HEK293T (cell line): ENCODE results near the gene U2AF2.

Source experiments
- CTCF ChIA-PET: fragments of 350-600 bp; formaldehyde crosslinking; extraction: SDS; loops from one replicate; lab custom pipeline; 2021; ENCODE audit warnings: antibody characterized with exemption, inconsistent platforms; lab: Yijun Ruan, JAX
- POLR2A ChIA-PET: fragments of 350-600 bp; formaldehyde crosslinking; extraction: SDS; loops from one replicate; lab custom pipeline; 2020; ENCODE audit warnings: antibody characterized with exemption, inconsistent platforms; lab: Yijun Ruan, JAX
- DNase-seq: peaks from one replicate; pipeline ENCODE4 v3.0.0; 2012; ENCODE audit warnings: mixed read lengths; ENCODE audit errors: extremely low spot score
- ARNT ChIP-seq: fragments of 450-650 bp; IDR thresholded peaks from 2 replicates; pipeline ENCODE4 v1.6.1; 2017; ENCODE audit warnings: mild to moderate bottlenecking
- BHLHE40 ChIP-seq: fragments of 450-650 bp; IDR thresholded peaks from 2 replicates; pipeline ENCODE4 v1.6.1; 2016; ENCODE audit warnings: mild to moderate bottlenecking, moderate library complexity, borderline replicate concordance
- CTBP1 ChIP-seq: fragments of 450-650 bp; IDR thresholded peaks from 2 replicates; pipeline ENCODE4 v1.6.1; 2016; ENCODE audit warnings: borderline replicate concordance
- ELF4 ChIP-seq: fragments of 450-650 bp; IDR thresholded peaks from 2 replicates; pipeline ENCODE4 v1.6.1; 2017; ENCODE audit warnings: antibody characterized with exemption
- FOXA1 ChIP-seq: fragments of 450-650 bp; IDR thresholded peaks from 2 replicates; pipeline ENCODE4 v1.6.1; 2016; ENCODE audit warnings: mild to moderate bottlenecking
- FOXK2 ChIP-seq: fragments of 450-650 bp; IDR thresholded peaks from 2 replicates; pipeline ENCODE4 v1.6.1; 2016; ENCODE audit warnings: mild to moderate bottlenecking
- FOXM1 ChIP-seq: fragments of 450-650 bp; IDR thresholded peaks from 2 replicates; pipeline ENCODE4 v1.6.1; 2017; ENCODE audit warnings: mild to moderate bottlenecking, borderline replicate concordance
- HDGF ChIP-seq: fragments of 450-650 bp; IDR thresholded peaks from 2 replicates; pipeline ENCODE4 v1.6.1; 2017; ENCODE audit warnings: antibody characterized with exemption, borderline replicate concordance
- L3MBTL2 ChIP-seq: fragments of 450-650 bp; conservative IDR thresholded peaks from 2 replicates; pipeline ENCODE4 v1.6.1; 2016; ENCODE audit warnings: mild to moderate bottlenecking
- LEF1 ChIP-seq: fragments of 450-650 bp; IDR thresholded peaks from 2 replicates; pipeline ENCODE4 v1.6.1; 2017; ENCODE audit warnings: mild to moderate bottlenecking, borderline replicate concordance
- NFRKB ChIP-seq: fragments of 450-650 bp; IDR thresholded peaks from 2 replicates; pipeline ENCODE4 v1.6.1; 2016; ENCODE audit warnings: mild to moderate bottlenecking, moderate library complexity
- SP1 ChIP-seq: fragments of 450-650 bp; IDR thresholded peaks from 2 replicates; pipeline ENCODE4 v1.6.1; 2017
- SUZ12 ChIP-seq: fragments of 450-650 bp; IDR thresholded peaks from 2 replicates; pipeline ENCODE4 v1.6.1; 2016; ENCODE audit warnings: mild to moderate bottlenecking
- TARDBP ChIP-seq: fragments of 450-650 bp; IDR thresholded peaks from 2 replicates; pipeline ENCODE4 v1.6.1; 2016
- ZNF384 ChIP-seq: fragments of 450-650 bp; IDR thresholded peaks from 2 replicates; pipeline ENCODE4 v1.6.1; 2016
- TF ChIP-seq, protein P1 (sequence below): fragments of 450-650 bp; IDR thresholded peaks from 2 replicates; pipeline ENCODE4 v1.6.1; 2016

The U2AF2 gene

DNA sequence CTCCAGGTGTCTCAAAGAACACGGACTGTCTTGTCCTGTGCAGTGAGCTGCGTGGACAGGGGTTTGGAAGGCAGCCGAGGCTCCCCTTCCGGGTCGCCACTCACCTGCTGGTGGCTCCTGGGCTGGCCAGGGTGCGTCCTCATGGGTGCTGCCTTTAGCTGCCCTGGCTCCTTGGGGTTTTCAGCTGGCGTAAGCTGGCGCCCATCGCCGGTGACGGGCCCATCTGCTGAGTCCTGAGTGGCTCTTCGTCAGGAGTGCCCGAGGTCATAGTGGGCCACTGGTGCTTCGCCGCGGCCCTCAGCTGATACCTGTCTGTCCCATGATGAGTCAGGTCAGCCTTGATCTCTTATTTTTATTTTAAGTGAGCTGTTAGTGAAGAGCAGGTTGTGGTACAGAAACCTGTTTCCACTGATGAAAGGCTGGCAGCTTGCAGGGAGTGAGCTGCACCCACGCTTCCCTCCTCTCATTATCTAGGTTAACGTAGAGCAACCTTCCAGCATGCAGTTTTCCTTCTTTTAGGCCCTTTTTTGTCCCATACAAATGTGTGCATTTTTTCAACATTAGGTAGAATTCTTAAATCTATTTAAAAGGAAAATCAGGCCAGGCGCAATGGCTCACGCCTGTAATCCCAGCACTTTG lies 38.6 kb downstream of the U2AF2 start:
- TF ChIP-seq ELF4 = no peak
- no peak for TF ChIP-seq HDGF
- TF ChIP-seq NFRKB = no peak
- no peak for TF ChIP-seq FOXM1
- TF ChIP-seq BHLHE40 = no peak
- TF ChIP-seq L3MBTL2 = no peak
- TF ChIP-seq CTBP1 = no peak
- no peak for TF ChIP-seq LEF1
- TF ChIP-seq TARDBP = no peak
- no peak for TF ChIP-seq FOXA1
- no peak for TF ChIP-seq FOXK2
- TF ChIP-seq ARNT = no peak
- TF ChIP-seq SP1 = no peak
- TF ChIP-seq ZNF384 = no peak
- no peak for TF ChIP-seq SUZ12
- TF ChIP-seq, protein P1, sequence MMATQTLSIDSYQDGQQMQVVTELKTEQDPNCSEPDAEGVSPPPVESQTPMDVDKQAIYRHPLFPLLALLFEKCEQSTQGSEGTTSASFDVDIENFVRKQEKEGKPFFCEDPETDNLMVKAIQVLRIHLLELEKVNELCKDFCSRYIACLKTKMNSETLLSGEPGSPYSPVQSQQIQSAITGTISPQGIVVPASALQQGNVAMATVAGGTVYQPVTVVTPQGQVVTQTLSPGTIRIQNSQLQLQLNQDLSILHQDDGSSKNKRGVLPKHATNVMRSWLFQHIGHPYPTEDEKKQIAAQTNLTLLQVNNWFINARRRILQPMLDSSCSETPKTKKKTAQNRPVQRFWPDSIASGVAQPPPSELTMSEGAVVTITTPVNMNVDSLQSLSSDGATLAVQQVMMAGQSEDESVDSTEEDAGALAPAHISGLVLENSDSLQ = no peak
- ChIA-PET CTCF (no interaction called here), POLR2A (no interaction called here)
- DNase-seq = no peak

DNA sequence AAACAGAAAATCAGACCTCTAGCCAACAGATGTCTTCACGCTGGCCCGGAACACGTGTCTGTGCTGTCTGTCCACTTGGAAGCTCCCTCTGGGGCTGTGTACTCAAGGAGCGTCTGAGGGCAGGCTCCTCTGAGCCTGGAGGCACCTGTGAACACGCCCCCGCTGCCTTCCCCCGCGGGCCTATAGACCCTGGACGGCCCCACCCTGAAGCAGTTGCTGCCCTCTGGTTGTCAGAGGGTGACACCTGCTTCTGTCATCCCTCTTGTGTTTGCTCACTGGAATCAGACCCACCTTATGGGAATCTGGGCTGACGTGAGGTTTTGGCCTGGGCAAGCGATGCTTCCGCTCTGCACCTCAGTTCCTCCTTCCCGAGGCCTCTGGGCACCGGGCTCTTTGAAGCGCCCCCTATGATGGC lies 39.4 kb downstream of the U2AF2 start:
- no peak for DNase-seq
- no peak for TF ChIP-seq SUZ12
- TF ChIP-seq CTBP1 = no peak
- TF ChIP-seq, protein P1 = no peak
- no peak for TF ChIP-seq LEF1
- TF ChIP-seq BHLHE40 = no peak
- TF ChIP-seq ELF4 = no peak
- no peak for TF ChIP-seq FOXK2
- no peak for TF ChIP-seq SP1
- TF ChIP-seq FOXA1 = no peak
- TF ChIP-seq ARNT = no peak
- ChIA-PET CTCF (no interaction called here), POLR2A (no interaction called here)

DNA sequence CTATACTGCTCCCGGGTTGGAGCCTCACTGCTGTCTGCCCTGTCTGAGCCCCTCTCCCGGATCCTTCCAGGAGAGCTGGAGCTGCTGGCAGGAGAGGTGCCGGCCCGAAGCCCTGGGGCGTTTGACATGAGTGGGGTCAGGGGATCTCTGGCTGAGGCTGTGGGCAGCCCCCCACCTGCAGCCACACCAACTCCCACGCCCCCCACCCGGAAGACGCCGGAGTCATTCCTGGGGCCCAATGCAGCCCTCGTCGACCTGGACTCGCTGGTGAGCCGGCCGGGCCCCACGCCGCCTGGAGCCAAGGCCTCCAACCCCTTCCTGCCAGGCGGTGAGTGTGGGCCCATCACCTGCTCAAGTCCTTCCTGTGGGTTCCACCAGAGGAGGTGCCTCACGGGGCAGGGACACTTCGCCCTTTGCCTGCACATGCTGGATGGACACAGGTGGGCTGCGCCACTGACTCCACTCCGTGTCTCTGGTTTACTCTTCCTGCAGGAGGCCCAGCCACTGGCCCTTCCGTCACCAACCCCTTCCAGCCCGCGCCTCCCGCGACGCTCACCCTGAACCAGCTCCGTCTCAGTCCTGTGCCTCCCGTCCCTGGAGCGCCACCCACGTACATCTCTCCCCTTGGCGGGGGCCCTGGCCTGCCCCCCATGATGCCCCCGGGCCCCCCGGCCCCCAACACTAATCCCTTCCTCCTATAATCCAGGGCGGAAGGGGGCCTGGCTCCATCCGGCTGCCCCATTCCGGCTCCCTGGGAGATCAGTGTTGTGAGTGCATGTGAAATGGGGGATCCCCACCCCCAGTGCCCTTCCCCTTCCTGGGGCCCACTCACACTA lies 40.0 kb downstream of the U2AF2 start:
- ChIA-PET POLR2A (no interaction called here), CTCF (no interaction called here)
- TF ChIP-seq CTBP1 (no peak), ZNF384 (no peak), L3MBTL2 (no peak), BHLHE40 (no peak), NFRKB (no peak), ELF4 (no peak), FOXK2 (no peak), FOXM1 (no peak), SP1 (no peak), HDGF (no peak)
- TF ChIP-seq, protein P1 = no peak
- DNase-seq = no peak

DNA sequence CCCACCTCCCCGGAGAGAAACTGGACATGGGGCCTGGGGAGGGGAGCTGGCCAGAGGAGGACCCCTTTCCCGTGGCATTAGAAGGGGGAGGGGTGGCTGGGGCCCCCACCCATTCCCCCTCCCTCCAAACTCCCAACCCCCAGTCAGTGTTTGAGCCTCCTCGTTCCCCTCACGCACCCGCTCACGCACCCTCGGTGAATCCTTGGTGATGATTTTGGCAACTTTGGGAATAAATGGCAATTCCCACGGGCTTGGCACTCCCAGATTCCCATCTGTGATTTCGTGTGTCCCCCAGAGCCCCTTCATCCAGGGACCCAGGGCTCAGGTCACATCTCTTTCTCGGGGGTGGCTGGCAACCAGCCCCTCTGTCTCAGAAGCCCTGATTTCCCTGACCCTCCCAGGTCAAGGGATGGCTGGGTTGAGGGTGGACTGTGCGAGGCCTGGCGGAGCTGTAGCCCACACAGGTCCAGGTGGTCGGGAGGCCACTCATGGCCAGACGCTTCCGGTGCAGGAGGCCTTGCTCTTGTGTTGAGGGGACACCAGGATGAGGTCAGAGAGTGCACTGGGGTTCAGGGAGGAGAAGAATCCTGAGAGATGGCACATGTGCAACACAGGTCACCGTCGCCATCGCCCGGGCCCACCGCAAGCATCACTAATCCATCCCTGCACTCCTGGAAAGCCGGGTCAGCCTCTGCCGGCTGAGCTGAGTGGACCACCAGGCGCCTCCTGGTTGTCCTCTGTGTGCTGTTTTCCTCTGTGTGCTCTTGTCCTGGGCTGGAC lies 40.9 kb downstream of the U2AF2 start:
- DNase-seq = no peak
- TF ChIP-seq BHLHE40 (no peak), ELF4 (no peak), FOXA1 (no peak), L3MBTL2 (no peak), SP1 (no peak), CTBP1 (no peak), FOXM1 (no peak), LEF1 (no peak), ARNT (no peak), HDGF (no peak), NFRKB (no peak), SUZ12 (no peak), FOXK2 (no peak), TARDBP (no peak), ZNF384 (no peak)
- TF ChIP-seq, protein P1 = no peak
- ChIA-PET CTCF (no interaction called here), POLR2A (no interaction called here)
